Osteoblast (primary cell): Measurements from ENCODE around the gene ADAM19. TPM values are rescaled to one million over a fixed set of nuclear protein-coding genes. Genes with fewer than 3 reads are reported as not detected.

ENCODE experiments used
- DNase-seq: peaks from one replicate; pipeline ENCODE4 v3.0.0; 2011; ENCODE audit warnings: low spot score, mixed read lengths; ENCODE audit not compliant: insufficient read length; ENCODE audit errors: missing footprints
- H2AFZ ChIP-seq: 2 replicates; pipeline ENCODE4 v1.6.0; 2011; ENCODE audit warnings: mild to moderate bottlenecking, low read length
- H3K27ac ChIP-seq: 2 replicates; pipeline ENCODE4 v1.5.1; 2011; ENCODE audit warnings: mild to moderate bottlenecking, low read depth, low read length, moderate library complexity
- H3K27me3 ChIP-seq: 2 replicates; pipeline ENCODE4 v1.6.0; 2012; ENCODE audit warnings: mild to moderate bottlenecking, control low read depth, inconsistent platforms, low read length, moderate library complexity; ENCODE audit not compliant: insufficient read depth
- H3K36me3 ChIP-seq: 2 replicates; pipeline ENCODE4 v1.5.1; 2011; ENCODE audit warnings: mild to moderate bottlenecking, low read length, control low read depth, moderate library complexity; ENCODE audit not compliant: insufficient read depth
- H3K4me1 ChIP-seq: 2 replicates; pipeline ENCODE4 v1.5.1; 2011; ENCODE audit warnings: mild to moderate bottlenecking, low read length, control low read depth, moderate library complexity; ENCODE audit not compliant: insufficient read depth
- H3K4me2 ChIP-seq: 2 replicates; pipeline ENCODE4 v1.6.0; 2011; ENCODE audit warnings: mild to moderate bottlenecking, low read length; ENCODE audit not compliant: insufficient read depth
- H3K4me3 ChIP-seq: fragments of 200-600 bp; sonication (generic); 3 replicates; pipeline ENCODE4 v1.5.1; 2012; ENCODE audit warnings: mild to moderate bottlenecking, low read length, inconsistent platforms; ENCODE audit not compliant: insufficient read depth
- H3K79me2 ChIP-seq: 2 replicates; pipeline ENCODE4 v1.6.0; 2012; ENCODE audit warnings: mild to moderate bottlenecking, low read length, control low read depth, inconsistent platforms; ENCODE audit not compliant: insufficient read depth
- H3K9me3 ChIP-seq: 2 replicates; pipeline ENCODE4 v1.5.1; 2011; ENCODE audit warnings: low read depth, low read length, control low read depth
- H4K20me1 ChIP-seq: 2 replicates; pipeline ENCODE4 v1.6.0; 2012; ENCODE audit warnings: mild to moderate bottlenecking, low read length, control low read depth; ENCODE audit not compliant: insufficient read depth
- total RNA-seq: library from RNA; depleted of rRNA; stranded (reverse); fragments of >200 nt; gene quantifications from 2 replicates; pipeline ENCODE4 v1.2.3, GENCODE V29; 2012
- TF ChIP-seq, protein P1 (sequence below): IDR thresholded peaks from 2 replicates; pipeline ENCODE4 v1.5.1; 2011; ENCODE audit warnings: mild to moderate bottlenecking, low read depth, low read length, moderate library complexity; ENCODE audit errors: extremely low read depth

ADAM19 gene
- total RNA-seq, 1 donor: 14.5 TPM

DNA sequence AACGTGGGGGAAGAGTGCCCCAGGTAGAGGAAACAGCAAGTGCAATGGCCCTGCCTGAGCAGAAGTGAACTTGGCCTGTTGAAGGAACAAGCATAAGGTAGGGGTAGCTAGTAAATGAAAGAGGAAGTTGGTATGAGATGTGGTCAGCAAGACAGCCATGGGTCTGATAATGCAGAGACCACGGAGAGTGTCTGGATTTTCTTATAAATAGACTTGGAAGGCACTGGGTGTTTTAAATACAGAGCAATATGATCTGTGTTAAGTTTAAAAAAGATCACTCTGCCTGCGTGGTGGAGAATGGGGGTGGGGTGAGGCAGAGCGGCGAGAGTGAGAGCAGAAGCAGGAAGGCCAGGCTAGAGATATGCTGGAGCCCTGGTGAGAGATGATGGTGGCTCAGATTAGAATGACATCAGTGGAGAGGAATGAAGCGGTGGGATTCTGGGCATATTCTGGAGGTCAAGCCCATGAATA lies 4.2 kb downstream of the ADAM19 start:
- TF ChIP-seq, protein P1, sequence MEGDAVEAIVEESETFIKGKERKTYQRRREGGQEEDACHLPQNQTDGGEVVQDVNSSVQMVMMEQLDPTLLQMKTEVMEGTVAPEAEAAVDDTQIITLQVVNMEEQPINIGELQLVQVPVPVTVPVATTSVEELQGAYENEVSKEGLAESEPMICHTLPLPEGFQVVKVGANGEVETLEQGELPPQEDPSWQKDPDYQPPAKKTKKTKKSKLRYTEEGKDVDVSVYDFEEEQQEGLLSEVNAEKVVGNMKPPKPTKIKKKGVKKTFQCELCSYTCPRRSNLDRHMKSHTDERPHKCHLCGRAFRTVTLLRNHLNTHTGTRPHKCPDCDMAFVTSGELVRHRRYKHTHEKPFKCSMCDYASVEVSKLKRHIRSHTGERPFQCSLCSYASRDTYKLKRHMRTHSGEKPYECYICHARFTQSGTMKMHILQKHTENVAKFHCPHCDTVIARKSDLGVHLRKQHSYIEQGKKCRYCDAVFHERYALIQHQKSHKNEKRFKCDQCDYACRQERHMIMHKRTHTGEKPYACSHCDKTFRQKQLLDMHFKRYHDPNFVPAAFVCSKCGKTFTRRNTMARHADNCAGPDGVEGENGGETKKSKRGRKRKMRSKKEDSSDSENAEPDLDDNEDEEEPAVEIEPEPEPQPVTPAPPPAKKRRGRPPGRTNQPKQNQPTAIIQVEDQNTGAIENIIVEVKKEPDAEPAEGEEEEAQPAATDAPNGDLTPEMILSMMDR: no peak
- peaks cover 19% of the 10 kb centered on the region for H3K4me1 ChIP-seq
- H3K79me2 ChIP-seq: peaks cover 37% of the 10 kb centered on the region
- H2AFZ ChIP-seq: peak overlapping the region; percentile 33
- peak; percentile 38 for DNase-seq
- peak overlapping the region; percentile 47 for H3K4me2 ChIP-seq
- H3K27me3 ChIP-seq: no peaks in the 10 kb centered on the region
- peak overlapping the region; percentile 0 for H3K27ac ChIP-seq
- H3K9me3 ChIP-seq: no peaks in the 10 kb centered on the region
- peak overlapping the region; percentile 6 for H3K4me3 ChIP-seq
- H4K20me1 ChIP-seq: peaks cover 3% of the 10 kb centered on the region
- peaks cover 18% of the 10 kb centered on the region for H3K36me3 ChIP-seq

GRCh38 chr5:157570531-157571200 lies 4.9 kb downstream of the ADAM19 start:
- H3K9me3 ChIP-seq: no peaks in the 10 kb centered on the region
- H3K4me2 ChIP-seq: no peak overlapping the region
- H3K4me1 ChIP-seq: peaks cover 19% of the 10 kb centered on the region
- H2AFZ ChIP-seq: no peak overlapping the region
- H3K4me3 ChIP-seq: no peak overlapping the region
- no peaks in the 10 kb centered on the region for H3K27me3 ChIP-seq
- H3K79me2 ChIP-seq: peaks cover 37% of the 10 kb centered on the region
- TF ChIP-seq, protein P1: no peak
- peak overlapping the region; percentile 0 for H3K27ac ChIP-seq
- peaks cover 3% of the 10 kb centered on the region for H4K20me1 ChIP-seq
- DNase-seq: peak; percentile 77
- peaks cover 18% of the 10 kb centered on the region for H3K36me3 ChIP-seq

DNA sequence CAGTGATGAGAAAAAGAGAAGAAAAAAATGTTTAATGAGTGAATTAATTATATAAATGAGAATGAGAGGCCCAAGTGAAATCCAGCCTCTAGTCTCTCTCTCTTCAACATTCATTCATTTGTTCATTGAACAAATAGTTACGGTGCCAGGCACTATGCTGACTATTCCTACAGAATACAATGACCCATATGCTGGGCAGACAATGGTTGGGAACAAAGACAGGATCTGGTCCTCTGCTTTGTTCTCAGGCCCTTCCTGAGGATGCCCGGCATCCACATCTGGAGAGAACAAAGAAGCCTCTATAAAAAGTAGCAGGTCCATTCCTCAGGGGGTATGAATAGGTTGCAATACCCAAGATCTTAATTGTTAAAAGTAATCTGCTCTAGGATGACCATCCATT lies 6.9 kb downstream of the ADAM19 start:
- Histone ChIP-seq H3K27ac (no peak overlapping the region), H3K4me1 (peaks cover 17% of the 10 kb centered on the region), H3K79me2 (peaks cover 24% of the 10 kb centered on the region), H3K36me3 (peaks cover 18% of the 10 kb centered on the region), H3K4me3 (no peak overlapping the region), H2AFZ (no peak overlapping the region), H3K4me2 (no peak overlapping the region), H4K20me1 (no peaks in the 10 kb centered on the region), H3K9me3 (no peaks in the 10 kb centered on the region), H3K27me3 (no peaks in the 10 kb centered on the region)
- DNase-seq: peak; percentile 38
- TF ChIP-seq, protein P1: no peak

DNA sequence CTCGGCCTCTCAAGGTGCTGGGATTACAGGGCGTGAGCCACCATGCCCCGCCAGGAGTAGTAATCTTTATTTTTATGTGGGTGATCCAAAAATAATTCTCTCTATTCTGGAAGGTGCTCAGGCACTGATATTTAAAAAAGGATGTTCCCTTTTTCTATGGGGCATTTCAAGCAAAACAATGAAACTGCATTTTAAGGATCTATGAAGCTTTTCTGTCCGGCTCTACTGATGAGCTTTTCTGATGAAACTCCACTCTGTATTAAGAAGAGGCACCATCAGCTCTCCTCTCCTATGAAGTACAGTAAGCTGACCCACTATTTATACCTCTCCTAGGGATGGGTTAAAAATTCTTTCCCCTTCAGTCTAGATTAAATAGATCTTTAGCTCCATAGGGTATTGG lies 7.4 kb downstream of the ADAM19 start:
- no peaks in the 10 kb centered on the region for H3K27me3 ChIP-seq
- H3K9me3 ChIP-seq: no peaks in the 10 kb centered on the region
- peaks cover 21% of the 10 kb centered on the region for H3K4me1 ChIP-seq
- peaks cover 22% of the 10 kb centered on the region for H3K79me2 ChIP-seq
- H3K36me3 ChIP-seq: peaks cover 18% of the 10 kb centered on the region
- TF ChIP-seq, protein P1: no peak
- no peak overlapping the region for H3K4me3 ChIP-seq
- DNase-seq: no peak
- no peak overlapping the region for H3K27ac ChIP-seq
- H4K20me1 ChIP-seq: no peaks in the 10 kb centered on the region
- H2AFZ ChIP-seq: no peak overlapping the region
- no peak overlapping the region for H3K4me2 ChIP-seq
